CD4-positive, alpha-beta T cell treated with Interleukin-17A for 4 hours (primary cell): Measurements from ENCODE around the gene FUT9.

Source experiments
- DNase-seq: peaks from one replicate; pipeline ENCODE4 v3.0.0-alpha.2; 2020; ENCODE audit warnings: mixed read lengths

The FUT9 gene

GRCh38 chr6:96074006-96074405 is 58.2 kb downstream of the FUT9 start:
- DNase-seq, result no peak

- DNase-seq, result no peak
Measured at GRCh38 chr6:96075826-96076225, 60.1 kb downstream of the FUT9 start.

- DNase-seq, result no peak
Measured at GRCh38 chr6:96086745-96087144, 71.0 kb downstream of the FUT9 start.

- DNase-seq, result no peak
Measured at GRCh38 chr6:96089173-96089572, 73.4 kb downstream of the FUT9 start.

GRCh38 chr6:96094077-96094476 is 78.3 kb downstream of the FUT9 start:
- DNase-seq, result no peak

- no peak for DNase-seq
Measured at GRCh38 chr6:96099069-96099468, 83.3 kb downstream of the FUT9 start.

- no peak for DNase-seq
Measured at GRCh38 chr6:96101564-96101963, 85.8 kb downstream of the FUT9 start.

GRCh38 chr6:96104910-96105309 is 89.1 kb downstream of the FUT9 start:
- DNase-seq, result no peak

GRCh38 chr6:96110878-96111277 is 95.1 kb downstream of the FUT9 start:
- DNase-seq, result no peak

GRCh38 chr6:96116674-96117073 is 100.9 kb downstream of the FUT9 start:
- no peak for DNase-seq

- DNase-seq, result no peak
Measured at GRCh38 chr6:96124778-96125177, 109.0 kb downstream of the FUT9 start.

- DNase-seq, result no peak
Measured at GRCh38 chr6:96138406-96138805, 122.6 kb downstream of the FUT9 start.

- DNase-seq, result no peak
Measured at GRCh38 chr6:96142142-96142541, 126.4 kb downstream of the FUT9 start.

- DNase-seq, result no peak
Measured at GRCh38 chr6:96150431-96150830, 134.7 kb downstream of the FUT9 start.

GRCh38 chr6:96151707-96152106 is 135.9 kb downstream of the FUT9 start:
- DNase-seq, result no peak

- DNase-seq, result no peak
Measured at GRCh38 chr6:96152114-96152708, 136.4 kb downstream of the FUT9 start.

GRCh38 chr6:96153775-96154174 is 138.0 kb downstream of the FUT9 start:
- no peak for DNase-seq

GRCh38 chr6:96156425-96156824 is 140.7 kb downstream of the FUT9 start:
- no peak for DNase-seq

GRCh38 chr6:96157018-96157565 is 141.3 kb downstream of the FUT9 start:
- no peak for DNase-seq

GRCh38 chr6:96162711-96163120 is 146.9 kb downstream of the FUT9 start:
- DNase-seq, result no peak

GRCh38 chr6:96164802-96165201 is 149.0 kb downstream of the FUT9 start:
- no peak for DNase-seq

- DNase-seq, result no peak
Measured at GRCh38 chr6:96171112-96171511, 155.3 kb downstream of the FUT9 start.

- no peak for DNase-seq
Measured at GRCh38 chr6:96184798-96185197, 169.0 kb downstream of the FUT9 start.

- no peak for DNase-seq
Measured at GRCh38 chr6:96186094-96186493, 170.3 kb downstream of the FUT9 start.

- DNase-seq, result no peak
Measured at GRCh38 chr6:96186516-96187195, 170.9 kb downstream of the FUT9 start.
